ENCODE measurements around the gene SP5.
"Not testable (repeated sequence)": the region's sequence is repeated elsewhere in the genome, so short reads cannot be mapped to it uniquely, and the experiment has no call there.

SP5 gene

GRCh38 chr2:170740660-170741059 lies 25.5 kb downstream of the SP5 start:
- DNase-seq, result no peak

DNA sequence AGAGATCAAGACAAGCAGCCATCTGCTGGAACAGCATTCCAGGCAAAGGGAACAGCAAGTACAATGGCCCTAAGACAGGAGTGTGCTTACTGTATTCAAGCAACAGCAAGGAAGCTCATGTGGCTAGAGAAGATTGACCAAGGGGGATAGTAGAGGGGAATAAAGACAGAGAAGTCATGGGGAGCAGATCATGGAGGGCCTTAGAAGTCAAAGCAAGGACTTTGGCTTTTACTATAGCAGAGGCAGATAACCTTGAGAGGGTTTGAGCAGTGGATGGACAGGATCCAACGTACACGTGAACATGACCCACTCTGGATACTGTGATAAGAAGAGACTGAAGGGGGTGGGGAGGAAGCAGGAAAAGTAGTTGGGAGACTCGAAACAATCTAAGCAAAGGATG lies 26.9 kb downstream of the SP5 start:
- DNase-seq, result no peak

- no peak for DNase-seq
Measured at GRCh38 chr2:170742896-170743529, 27.9 kb downstream of the SP5 start.

GRCh38 chr2:170743530-170744239 lies 28.5 kb downstream of the SP5 start:
- DNase-seq, result no peak

DNA sequence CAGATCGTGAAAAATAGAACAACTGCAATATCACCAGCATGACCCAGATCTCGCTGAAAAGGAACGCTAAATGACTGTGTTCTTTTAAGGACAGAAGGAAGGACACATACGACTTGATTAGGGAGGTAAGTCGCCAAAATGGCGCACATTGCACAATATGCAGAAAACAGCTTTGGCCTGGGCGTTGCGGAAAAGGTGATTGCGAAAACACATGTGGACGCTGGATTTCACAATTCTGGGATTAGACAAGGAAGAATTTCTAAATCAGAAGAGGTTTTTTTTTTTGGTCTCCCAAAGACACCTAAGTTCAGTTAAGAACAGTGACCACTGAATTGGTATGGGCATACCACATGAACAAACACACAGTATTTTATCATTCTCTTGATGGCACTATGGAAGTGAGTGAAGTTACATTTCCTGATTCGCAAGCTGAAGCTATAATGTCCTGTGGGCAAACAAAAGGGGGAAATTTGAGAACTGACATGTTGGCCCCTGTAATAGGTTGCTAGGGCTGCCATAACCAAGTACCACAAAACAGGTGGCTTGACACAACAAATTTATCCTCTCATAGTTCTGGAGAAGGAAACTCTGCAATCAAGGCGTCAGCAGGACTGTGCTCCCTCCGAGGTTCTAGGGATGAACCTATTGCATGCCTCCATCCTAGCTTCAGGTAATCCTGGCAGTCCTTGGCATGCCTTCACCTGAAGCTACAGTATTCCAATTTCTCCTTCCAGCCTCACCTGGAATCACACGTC lies 29.3 kb downstream of the SP5 start:
- peak; percentile 15 for DNase-seq

DNA sequence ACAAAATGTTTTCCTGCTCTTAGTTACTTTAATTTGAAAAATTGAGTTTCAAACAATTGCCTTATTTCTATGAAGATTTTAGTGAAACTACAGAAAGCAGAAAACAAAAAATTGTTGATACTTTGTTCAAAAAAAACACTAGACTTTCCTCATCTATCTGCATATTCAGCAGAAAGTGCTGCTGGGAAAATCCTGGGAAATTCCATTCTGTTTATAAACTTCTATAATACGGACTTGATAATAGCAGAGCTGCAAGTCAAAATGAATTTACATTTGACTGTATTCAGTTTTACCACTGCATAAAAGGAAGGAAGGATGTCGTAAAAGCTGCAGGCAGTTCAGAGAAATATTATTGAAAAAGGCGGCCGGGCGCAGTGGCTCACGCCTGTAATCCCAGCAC lies 30.2 kb downstream of the SP5 start:
- DNase-seq, result no peak

DNA sequence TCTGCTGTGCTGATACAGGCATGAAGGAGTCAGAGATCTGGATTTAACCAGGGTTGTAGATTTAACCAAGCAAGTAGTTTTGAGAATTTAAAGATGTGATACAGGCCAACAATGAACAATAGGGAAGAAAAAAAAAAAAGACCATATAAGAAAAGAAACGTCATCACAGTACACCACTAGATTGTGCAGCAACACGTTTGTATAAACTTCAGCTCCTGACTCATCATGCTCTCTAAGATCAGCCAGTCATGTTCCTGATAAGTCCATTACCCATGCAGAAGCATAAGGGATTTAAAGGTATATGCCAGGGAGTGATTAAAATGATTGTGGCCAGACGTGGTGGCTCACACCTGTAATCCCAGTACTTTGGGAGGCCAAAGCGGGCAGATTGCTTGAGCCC lies 32.8 kb downstream of the SP5 start:
- no peak for DNase-seq

- DNase-seq, result not testable (repeated sequence)
Measured at GRCh38 chr2:170751555-170751954, 36.4 kb downstream of the SP5 start.

- DNase-seq, result no peak
Measured at GRCh38 chr2:170761572-170761971, 46.4 kb downstream of the SP5 start.

DNA sequence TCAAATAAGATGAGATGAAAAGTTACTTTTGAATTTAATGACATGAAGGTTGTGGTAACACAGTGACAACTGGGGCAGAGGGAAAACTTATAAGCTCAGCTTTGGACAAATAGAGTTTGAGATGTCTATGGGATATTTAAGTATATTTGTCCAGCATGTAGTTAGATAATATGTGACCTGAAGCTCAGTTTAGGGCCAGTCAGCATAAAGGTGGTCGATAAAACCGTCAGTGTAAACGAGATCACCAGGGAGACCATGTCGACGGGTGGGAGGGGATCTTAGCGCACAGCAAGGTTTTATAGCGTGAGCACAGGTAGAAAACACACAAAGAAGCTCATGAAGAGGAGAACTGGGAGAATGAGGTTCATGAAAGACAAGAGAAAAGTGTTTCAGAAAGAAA lies 47.6 kb downstream of the SP5 start:
- DNase-seq, result no peak

- no peak for DNase-seq
Measured at GRCh38 chr2:170763232-170763631, 48.1 kb downstream of the SP5 start.

DNA sequence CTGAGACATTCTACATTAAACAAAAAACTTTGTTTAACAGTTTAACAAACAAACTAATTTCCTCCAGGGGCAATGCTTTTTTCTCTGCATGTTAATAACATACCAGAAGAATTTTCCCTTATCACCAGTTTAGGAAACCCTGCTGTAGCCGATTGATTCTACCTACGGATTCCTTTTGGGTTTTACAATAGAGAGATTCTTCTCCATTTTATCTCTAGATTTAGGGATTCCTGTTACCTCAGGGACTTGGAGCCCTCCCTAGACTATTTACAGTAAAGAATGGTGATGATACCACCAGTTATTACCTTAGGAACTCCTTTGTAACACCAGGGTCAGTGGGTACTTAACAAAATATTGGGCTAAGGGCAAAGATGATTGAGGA lies 49.7 kb downstream of the SP5 start:
- DNase-seq, result no peak

GRCh38 chr2:170766693-170767092 lies 51.6 kb downstream of the SP5 start:
- DNase-seq, result no peak

All from DMS153 (cell line).